GM12878 (cell line): ENCODE results near the gene GPR39. TPM values are rescaled to one million over a fixed set of nuclear protein-coding genes. Genes with fewer than 3 reads are reported as not detected.

Source experiments
- ATAC-seq: fragments of 200-7000 bp; cut with Tn5 transposase; 3 replicates; pipeline ENCODE4 v1.9.1; 2020; ENCODE audit warnings: mild to moderate bottlenecking, moderate library complexity
- BruUV-seq: library from RNA; stranded (reverse); fragments of 400-500 nt; replicated peaks from 2 replicates; lab custom pipeline; 2021; lab: Mats Ljungman, UMichigan
- CTCF ChIA-PET: fragments of 300-600 bp; sonication (Branson Sonifier 250); formaldehyde crosslinking; extraction: SDS; loops from one replicate; lab custom pipeline; 2021; ENCODE audit warnings: inconsistent platforms; lab: Yijun Ruan, JAX
- POLR2A ChIA-PET: fragments of 350-600 bp; formaldehyde crosslinking; extraction: SDS; loops from one replicate; lab custom pipeline; 2021; ENCODE audit warnings: inconsistent platforms; lab: Charles Lee
- RAD21 ChIA-PET: fragments of 300-600 bp; sonication (Branson Sonifier 250); formaldehyde crosslinking; loops from one replicate; lab custom pipeline; 2023; ENCODE audit warnings: antibody characterized with exemption; ENCODE audit not compliant: unreplicated experiment; lab: Charles Lee
- SMC1A ChIA-PET: fragments of 300-600 bp; sonication (Branson Sonifier 250); formaldehyde crosslinking; loops from one replicate; lab custom pipeline; 2023; ENCODE audit not compliant: unreplicated experiment, uncharacterized antibody; lab: Charles Lee
- DNase-seq: peaks from one replicate; pipeline ENCODE4 v3.0.0-alpha.2; 2011; ENCODE audit warnings: low read depth, low spot score
- FAIRE-seq: peaks from 3 replicates; lab custom pipeline; 2011; peaks lifted over from hg19 to GRCh38; lab: Jason Lieb, UNC
- H2AFZ ChIP-seq: 2 replicates; pipeline ENCODE4 v1.6.0; 2011; ENCODE audit warnings: low read depth, low read length, control low read depth; ENCODE audit not compliant: control insufficient read depth
- H3K27ac ChIP-seq: 2 replicates; pipeline ENCODE4 v1.5.1; 2011; ENCODE audit warnings: control low read depth; ENCODE audit not compliant: control insufficient read depth, insufficient read depth
- H3K27me3 ChIP-seq, 2 experiments: replicated peaks in 1 of 2; 2 replicates each; pipeline versions ENCODE4 v1.6.0 to v1.6.1; 2011; ENCODE audit warnings: low read length in 1 of 2; ENCODE audit not compliant: control insufficient read depth in 2 of 2, insufficient read depth in 2 of 2
- H3K36me3 ChIP-seq, 2 experiments: 2 replicates each; pipeline ENCODE4 v1.5.1; 2011; ENCODE audit warnings: low read length in 1 of 2; ENCODE audit not compliant: control insufficient read depth in 2 of 2, insufficient read depth in 2 of 2
- H3K4me1 ChIP-seq: 2 replicates; pipeline ENCODE4 v1.6.1; 2011; ENCODE audit warnings: mild to moderate bottlenecking, low read length, moderate library complexity, mixed read lengths; ENCODE audit not compliant: control insufficient read depth, insufficient read depth
- H3K4me2 ChIP-seq: 2 replicates; pipeline ENCODE4 v1.6.0; 2011; ENCODE audit warnings: control low read depth; ENCODE audit not compliant: control insufficient read depth, insufficient read depth
- H3K4me3 ChIP-seq: fragments of 200-600 bp; sonication (generic); 2 replicates; pipeline ENCODE4 v1.5.1; 2016
- H3K79me2 ChIP-seq: 2 replicates; pipeline ENCODE4 v1.6.0; 2011; ENCODE audit warnings: low read length; ENCODE audit not compliant: control insufficient read depth, insufficient read depth
- H3K9ac ChIP-seq: 2 replicates; pipeline ENCODE4 v1.8.0; 2011; ENCODE audit warnings: low read length, control low read depth, mixed read lengths; ENCODE audit not compliant: control insufficient read depth, insufficient read depth
- H3K9me3 ChIP-seq: replicated peaks from 3 replicates; pipeline ENCODE4 v1.5.1; 2011; ENCODE audit warnings: mild to moderate bottlenecking, low read length; ENCODE audit not compliant: control insufficient read depth, insufficient read depth
- H4K20me1 ChIP-seq: 2 replicates; pipeline ENCODE4 v1.6.0; 2011; ENCODE audit not compliant: control insufficient read depth, insufficient read depth
- BHLHE40 ChIP-seq, 2 experiments: fragments of 450-650 bp in 1 of 2; IDR thresholded peaks; 2 replicates each; pipeline ENCODE4 v1.6.1; 2011 to 2017; ENCODE audit warnings: low read depth in 2 of 2, borderline replicate concordance in 1 of 2, improper control_type of control experiment in 1 of 2, low read length in 1 of 2, mild to moderate bottlenecking in 1 of 2
- CBX3 ChIP-seq: fragments of 200-600 bp; sonication (generic); IDR thresholded peaks from 2 replicates; pipeline ENCODE4 v1.6.1; 2016; ENCODE audit warnings: low read depth, borderline replicate concordance
- CBX5 ChIP-seq: sonication (generic); IDR thresholded peaks from 2 replicates; pipeline ENCODE4 v1.6.1; 2016; ENCODE audit warnings: low read depth, moderate library complexity, mild to moderate bottlenecking, inconsistent platforms
- FOXM1 ChIP-seq: IDR thresholded peaks from 2 replicates; pipeline ENCODE4 v1.6.1; 2012; ENCODE audit warnings: low read depth, mild to moderate bottlenecking, inconsistent platforms, low read length, moderate library complexity
- JUNB ChIP-seq: IDR thresholded peaks from 2 replicates; pipeline ENCODE4 v1.6.1; 2016; ENCODE audit warnings: antibody characterized with exemption, mild to moderate bottlenecking
- JUND ChIP-seq: IDR thresholded peaks from 2 replicates; pipeline ENCODE4 v1.6.1; 2012; ENCODE audit warnings: low read depth, mild to moderate bottlenecking, low read length, improper control_type of control experiment, moderate library complexity
- MEF2B ChIP-seq: fragments of 450-650 bp; IDR thresholded peaks from 2 replicates; pipeline ENCODE4 v1.6.1; 2018; ENCODE audit warnings: mild to moderate bottlenecking, moderate library complexity; ENCODE audit not compliant: partially characterized antibody, poor library complexity, severe bottlenecking
- MXI1 ChIP-seq: fragments of 150-350 bp; IDR thresholded peaks from 2 replicates; pipeline ENCODE4 v1.6.1; 2011; ENCODE audit warnings: low read depth, mild to moderate bottlenecking, inconsistent platforms, low read length, improper control_type of control experiment
- MYB ChIP-seq: fragments of 150-350 bp; IDR thresholded peaks from 2 replicates; pipeline ENCODE4 v1.6.1; 2014; ENCODE audit warnings: mild to moderate bottlenecking, low read depth, low read length, borderline replicate concordance
- NRF1 ChIP-seq: conservative IDR thresholded peaks from 2 replicates; pipeline ENCODE4 v1.6.1; 2011; ENCODE audit warnings: mild to moderate bottlenecking, low read depth, low read length, improper control_type of control experiment
- POLR2AphosphoS2 ChIP-seq: IDR thresholded peaks from 2 replicates; pipeline ENCODE4 v1.6.1; 2011; ENCODE audit warnings: low read depth, mild to moderate bottlenecking, low read length, improper control_type of control experiment, moderate library complexity
- SMAD5 ChIP-seq: IDR thresholded peaks from 2 replicates; pipeline ENCODE4 v1.6.1; 2016; ENCODE audit warnings: antibody characterized with exemption, low read depth
- SMC3 ChIP-seq: IDR thresholded peaks from 2 replicates; pipeline ENCODE4 v1.6.1; 2011; ENCODE audit warnings: low read length, improper control_type of control experiment, borderline replicate concordance
- TCF12 ChIP-seq: IDR thresholded peaks from 2 replicates; pipeline ENCODE4 v1.6.1; 2011; ENCODE audit warnings: low read depth, mild to moderate bottlenecking, low read length
- ZBED1 ChIP-seq: IDR thresholded peaks from 2 replicates; pipeline ENCODE4 v1.6.1; 2016; ENCODE audit warnings: borderline replicate concordance
- WGBS: methylation state at CpG from one replicate; pipeline ENCODE4 v1.1.6; 2016; ENCODE audit warnings: low lambda C conversion rate; ENCODE audit not compliant: insufficient replicate concordance, insufficient coverage; ENCODE audit errors: missing lambda C conversion rate; 5-methylcytosine and 5-hydroxymethylcytosine counted together
- in situ Hi-C: fragments of 300-500 bp; cut with MboI; formaldehyde crosslinking; loops from 9 replicates; pipeline ENCODE4 v1.14.3; 2018; ENCODE audit warnings: mixed read lengths
- intact Hi-C: fragments of 100-400 bp; cut with micrococcal nuclease; formaldehyde crosslinking; loops from one replicate; pipeline ENCODE4 v1.14.2; 2022; ENCODE audit not compliant: unreplicated experiment
- polyA plus RNA-seq, 11 experiments: library from polyadenylated mRNA; depleted of rRNA in 4 of 11; unstranded in 6 of 11; stranded (reverse) in 5 of 11; fragments of >200 nt; fragmentation: Nextera tagmentation in 4 of 11; fragmentation: Illumina TruSeq in 1 of 11; extraction: Ambion mirVana in 4 of 11; extraction: Trizol in 1 of 11; gene quantifications; 1 replicate in 1 of 11; 2 replicates in 10 of 11; pipeline versions ENCODE4 v1.2.1 to v1.2.3, GENCODE V29; 2011 to 2016; ENCODE audit warnings: inconsistent platforms in 2 of 11, missing spikeins in 2 of 11, low read depth in 1 of 11
- total RNA-seq, 4 experiments: library from RNA; depleted of rRNA in 3 of 4; stranded (reverse); fragments of >200 nt in 3 of 4; fragmentation: Illumina TruSeq in 1 of 4; extraction: Trizol in 1 of 4; gene quantifications; 2 replicates each; pipeline versions ENCODE4 v1.2.1 to v1.2.3, GENCODE V29; 2013 to 2021
- TF ChIP-seq, protein P1 (sequence below): IDR thresholded peaks from 2 replicates; pipeline ENCODE4 v1.6.1; 2012; ENCODE audit warnings: low read depth, low read length, improper control_type of control experiment
- TF ChIP-seq, protein P2 (sequence below): fragments of 450-650 bp; IDR thresholded peaks from 2 replicates; pipeline ENCODE4 v1.6.1; 2017; ENCODE audit warnings: antibody characterized with exemption, mild to moderate bottlenecking, moderate library complexity
- TF ChIP-seq, protein P3 (sequence below): IDR thresholded peaks from 2 replicates; pipeline ENCODE4 v1.6.1; 2012; ENCODE audit warnings: low read length, inconsistent platforms

The GPR39 gene
- total and polyA plus RNA-seq, 10 of the 15 experiments (the other 5 are each of a cell fraction or from before 2014, with no cell fraction given) = 0.05 to 0.23 TPM; not detected in 8

DNA sequence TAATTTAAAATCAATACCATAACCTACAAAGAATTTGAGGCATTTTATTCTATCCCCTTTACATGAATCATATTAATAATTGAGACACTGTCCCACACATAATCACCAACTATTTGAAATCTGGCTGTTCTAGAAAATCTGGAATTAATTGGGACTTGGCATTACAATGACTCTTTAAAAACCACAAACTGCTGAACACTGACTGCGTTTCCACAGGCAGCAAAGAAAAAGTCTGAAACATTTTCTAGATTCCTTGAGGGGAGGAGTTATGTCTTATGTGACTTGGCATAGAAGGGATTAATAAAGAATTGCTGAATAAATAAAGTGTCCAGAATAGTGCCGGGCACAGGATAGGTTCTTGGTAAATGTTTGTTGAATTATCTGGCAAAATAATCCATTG is 61.4 kb downstream of the GPR39 start:
- FAIRE-seq (no peak), ATAC-seq (no peak), DNase-seq (no peak)
- in situ Hi-C loops (no loop called here), intact Hi-C loops (no loop called here)
- WGBS = 0% methylated on average over 2 of the region's 2 CpGs
- no peak overlapping the region for H3K27ac ChIP-seq
- H4K20me1 ChIP-seq = no peaks in the 10 kb centered on the region
- SMC1A ChIA-PET = interaction anchor here (0.8 kb wide), 1 partner anchor 10 kb away, joined by 4 read pairs; no protein-coding TSS in a partner anchor
- POLR2A ChIA-PET = no interaction called here
- H3K4me3 ChIP-seq = no peak overlapping the region
- H3K4me1 ChIP-seq = no peaks in the 10 kb centered on the region
- TF ChIP-seq SMAD5 = no peak
- no peak for TF ChIP-seq BHLHE40 (IDR thresholded peaks at IDR 0.05; ENCODE audit: borderline replicate concordance in 1 of 2, low read depth in 2 of 2, low read length in 1 of 2)
- TF ChIP-seq TCF12 = no peak
- no peak for TF ChIP-seq JUNB
- no peak for TF ChIP-seq NRF1
- TF ChIP-seq FOXM1 = no peak
- TF ChIP-seq, protein P1, sequence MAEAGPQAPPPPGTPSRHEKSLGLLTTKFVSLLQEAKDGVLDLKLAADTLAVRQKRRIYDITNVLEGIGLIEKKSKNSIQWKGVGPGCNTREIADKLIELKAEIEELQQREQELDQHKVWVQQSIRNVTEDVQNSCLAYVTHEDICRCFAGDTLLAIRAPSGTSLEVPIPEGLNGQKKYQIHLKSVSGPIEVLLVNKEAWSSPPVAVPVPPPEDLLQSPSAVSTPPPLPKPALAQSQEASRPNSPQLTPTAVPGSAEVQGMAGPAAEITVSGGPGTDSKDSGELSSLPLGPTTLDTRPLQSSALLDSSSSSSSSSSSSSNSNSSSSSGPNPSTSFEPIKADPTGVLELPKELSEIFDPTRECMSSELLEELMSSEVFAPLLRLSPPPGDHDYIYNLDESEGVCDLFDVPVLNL = no peak
- no peak for TF ChIP-seq POLR2AphosphoS2
- no peak for TF ChIP-seq MYB
- TF ChIP-seq SMC3 = no peak
- no peak for TF ChIP-seq CBX5
- TF ChIP-seq JUND = no peak
- no peak for TF ChIP-seq MEF2B
- TF ChIP-seq, protein P2, sequence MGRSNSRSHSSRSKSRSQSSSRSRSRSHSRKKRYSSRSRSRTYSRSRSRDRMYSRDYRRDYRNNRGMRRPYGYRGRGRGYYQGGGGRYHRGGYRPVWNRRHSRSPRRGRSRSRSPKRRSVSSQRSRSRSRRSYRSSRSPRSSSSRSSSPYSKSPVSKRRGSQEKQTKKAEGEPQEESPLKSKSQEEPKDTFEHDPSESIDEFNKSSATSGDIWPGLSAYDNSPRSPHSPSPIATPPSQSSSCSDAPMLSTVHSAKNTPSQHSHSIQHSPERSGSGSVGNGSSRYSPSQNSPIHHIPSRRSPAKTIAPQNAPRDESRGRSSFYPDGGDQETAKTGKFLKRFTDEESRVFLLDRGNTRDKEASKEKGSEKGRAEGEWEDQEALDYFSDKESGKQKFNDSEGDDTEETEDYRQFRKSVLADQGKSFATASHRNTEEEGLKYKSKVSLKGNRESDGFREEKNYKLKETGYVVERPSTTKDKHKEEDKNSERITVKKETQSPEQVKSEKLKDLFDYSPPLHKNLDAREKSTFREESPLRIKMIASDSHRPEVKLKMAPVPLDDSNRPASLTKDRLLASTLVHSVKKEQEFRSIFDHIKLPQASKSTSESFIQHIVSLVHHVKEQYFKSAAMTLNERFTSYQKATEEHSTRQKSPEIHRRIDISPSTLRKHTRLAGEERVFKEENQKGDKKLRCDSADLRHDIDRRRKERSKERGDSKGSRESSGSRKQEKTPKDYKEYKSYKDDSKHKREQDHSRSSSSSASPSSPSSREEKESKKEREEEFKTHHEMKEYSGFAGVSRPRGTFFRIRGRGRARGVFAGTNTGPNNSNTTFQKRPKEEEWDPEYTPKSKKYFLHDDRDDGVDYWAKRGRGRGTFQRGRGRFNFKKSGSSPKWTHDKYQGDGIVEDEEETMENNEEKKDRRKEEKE = no peak
- no peak for TF ChIP-seq MXI1
- TF ChIP-seq, protein P3, sequence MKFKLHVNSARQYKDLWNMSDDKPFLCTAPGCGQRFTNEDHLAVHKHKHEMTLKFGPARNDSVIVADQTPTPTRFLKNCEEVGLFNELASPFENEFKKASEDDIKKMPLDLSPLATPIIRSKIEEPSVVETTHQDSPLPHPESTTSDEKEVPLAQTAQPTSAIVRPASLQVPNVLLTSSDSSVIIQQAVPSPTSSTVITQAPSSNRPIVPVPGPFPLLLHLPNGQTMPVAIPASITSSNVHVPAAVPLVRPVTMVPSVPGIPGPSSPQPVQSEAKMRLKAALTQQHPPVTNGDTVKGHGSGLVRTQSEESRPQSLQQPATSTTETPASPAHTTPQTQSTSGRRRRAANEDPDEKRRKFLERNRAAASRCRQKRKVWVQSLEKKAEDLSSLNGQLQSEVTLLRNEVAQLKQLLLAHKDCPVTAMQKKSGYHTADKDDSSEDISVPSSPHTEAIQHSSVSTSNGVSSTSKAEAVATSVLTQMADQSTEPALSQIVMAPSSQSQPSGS = no peak
- TF ChIP-seq CBX3 = no peak
- TF ChIP-seq ZBED1 = no peak
- no peak overlapping the region for H2AFZ ChIP-seq
- RAD21 ChIA-PET = no interaction called here
- H3K79me2 ChIP-seq = no peaks in the 10 kb centered on the region
- BruUV-seq = no TSS peak
- CTCF ChIA-PET = no interaction called here
- no peaks in the 10 kb centered on the region for H3K36me3 ChIP-seq
- H3K27me3 ChIP-seq = no peaks in the 10 kb centered on the region
- H3K9ac ChIP-seq = no peak overlapping the region
- H3K4me2 ChIP-seq = no peak overlapping the region
- H3K9me3 ChIP-seq = no peaks in the 10 kb centered on the region
